Osteoblast (primary cell): ENCODE results near the gene LRRC45. TPM values are rescaled to one million over a fixed set of nuclear protein-coding genes. Genes with fewer than 3 reads are reported as not detected.
A peak's percentile ranks its signal among the peaks of the same experiment; 100 is the strongest.

ENCODE experiments used
- DNase-seq: peaks from one replicate; pipeline ENCODE4 v3.0.0; 2011; ENCODE audit warnings: low spot score, mixed read lengths; ENCODE audit not compliant: insufficient read length; ENCODE audit errors: missing footprints
- H2AFZ ChIP-seq: 2 replicates; pipeline ENCODE4 v1.6.0; 2011; ENCODE audit warnings: mild to moderate bottlenecking, low read length
- H3K27ac ChIP-seq: 2 replicates; pipeline ENCODE4 v1.5.1; 2011; ENCODE audit warnings: mild to moderate bottlenecking, low read depth, low read length, moderate library complexity
- H3K27me3 ChIP-seq: 2 replicates; pipeline ENCODE4 v1.6.0; 2012; ENCODE audit warnings: mild to moderate bottlenecking, control low read depth, inconsistent platforms, low read length, moderate library complexity; ENCODE audit not compliant: insufficient read depth
- H3K36me3 ChIP-seq: 2 replicates; pipeline ENCODE4 v1.5.1; 2011; ENCODE audit warnings: mild to moderate bottlenecking, low read length, control low read depth, moderate library complexity; ENCODE audit not compliant: insufficient read depth
- H3K4me1 ChIP-seq: 2 replicates; pipeline ENCODE4 v1.5.1; 2011; ENCODE audit warnings: mild to moderate bottlenecking, low read length, control low read depth, moderate library complexity; ENCODE audit not compliant: insufficient read depth
- H3K4me2 ChIP-seq: 2 replicates; pipeline ENCODE4 v1.6.0; 2011; ENCODE audit warnings: mild to moderate bottlenecking, low read length; ENCODE audit not compliant: insufficient read depth
- H3K4me3 ChIP-seq: fragments of 200-600 bp; sonication (generic); 3 replicates; pipeline ENCODE4 v1.5.1; 2012; ENCODE audit warnings: mild to moderate bottlenecking, low read length, inconsistent platforms; ENCODE audit not compliant: insufficient read depth
- H3K79me2 ChIP-seq: 2 replicates; pipeline ENCODE4 v1.6.0; 2012; ENCODE audit warnings: mild to moderate bottlenecking, low read length, control low read depth, inconsistent platforms; ENCODE audit not compliant: insufficient read depth
- H3K9me3 ChIP-seq: 2 replicates; pipeline ENCODE4 v1.5.1; 2011; ENCODE audit warnings: low read depth, low read length, control low read depth
- H4K20me1 ChIP-seq: 2 replicates; pipeline ENCODE4 v1.6.0; 2012; ENCODE audit warnings: mild to moderate bottlenecking, low read length, control low read depth; ENCODE audit not compliant: insufficient read depth
- CTCF ChIP-seq: IDR thresholded peaks from 2 replicates; pipeline ENCODE4 v1.5.1; 2011; ENCODE audit warnings: mild to moderate bottlenecking, low read depth, low read length, moderate library complexity; ENCODE audit errors: extremely low read depth
- total RNA-seq: library from RNA; depleted of rRNA; stranded (reverse); fragments of >200 nt; gene quantifications from 2 replicates; pipeline ENCODE4 v1.2.3, GENCODE V29; 2012

The LRRC45 gene
- total RNA-seq, 1 donor: 13.4 TPM

- H3K79me2 ChIP-seq: peaks cover under 1% of the 10 kb centered on the region
- H3K9me3 ChIP-seq: no peaks in the 10 kb centered on the region
- H3K4me1 ChIP-seq: peaks cover 11% of the 10 kb centered on the region
- DNase-seq: no peak
- peaks cover 18% of the 10 kb centered on the region for H4K20me1 ChIP-seq
- no peak overlapping the region for H3K4me3 ChIP-seq
- H3K4me2 ChIP-seq: no peak overlapping the region
- peaks cover 26% of the 10 kb centered on the region for H3K36me3 ChIP-seq
- TF ChIP-seq CTCF: no peak
- H3K27ac ChIP-seq: no peak overlapping the region
- H2AFZ ChIP-seq: no peak overlapping the region
- no peaks in the 10 kb centered on the region for H3K27me3 ChIP-seq
These were observed 35.8 kb upstream of the LRRC45 start for GRCh38 chr17:81987161-81987770.

DNA sequence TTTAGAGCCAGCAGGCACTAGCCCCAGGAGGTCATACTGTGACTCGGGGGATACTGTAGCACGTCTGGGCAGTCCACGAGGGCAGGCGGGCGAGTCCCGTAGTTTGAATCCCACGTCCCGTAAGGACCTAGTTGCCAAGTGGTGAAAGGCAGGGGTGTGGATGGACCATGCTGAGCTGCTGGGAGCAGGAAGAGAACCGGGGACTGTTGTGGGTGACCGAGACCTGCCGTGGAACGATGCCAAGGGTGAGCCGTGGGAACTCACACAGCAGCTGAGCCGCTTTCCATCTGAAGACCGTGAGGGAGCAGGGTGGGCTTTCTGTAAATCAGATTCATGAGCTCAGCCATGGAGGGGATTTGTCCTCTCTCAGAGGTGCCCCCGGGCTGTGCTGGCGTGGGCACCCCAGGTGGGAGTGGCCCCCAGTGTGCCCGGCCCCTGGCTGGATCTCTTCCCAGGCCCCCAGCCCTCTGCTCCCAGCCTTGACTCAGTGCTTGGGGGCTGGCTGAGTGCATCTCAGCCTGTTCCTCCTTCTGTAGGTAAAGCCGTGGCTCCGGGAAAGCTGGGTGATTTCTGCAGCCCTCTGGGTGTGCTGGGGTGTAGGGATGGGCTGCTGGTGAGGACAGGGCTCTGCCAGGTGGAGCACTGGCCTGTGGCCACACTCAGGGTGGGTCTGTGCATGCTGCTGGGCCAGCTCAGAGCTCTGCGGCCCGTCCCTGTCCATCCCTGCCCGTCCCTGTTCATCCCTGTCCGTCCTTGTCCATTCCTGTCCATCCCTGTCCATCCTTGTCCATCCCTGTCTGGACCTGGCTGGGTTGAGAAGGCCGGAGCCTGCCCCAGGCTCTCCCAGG, 32.0 kb upstream of the LRRC45 start:
- H2AFZ ChIP-seq: no peak overlapping the region
- H3K4me3 ChIP-seq: no peak overlapping the region
- peaks cover 14% of the 10 kb centered on the region for H3K4me1 ChIP-seq
- H3K27me3 ChIP-seq: no peaks in the 10 kb centered on the region
- peak overlapping the region; percentile 67 for H3K4me2 ChIP-seq
- DNase-seq: no peak
- no peak overlapping the region for H3K27ac ChIP-seq
- peaks cover 31% of the 10 kb centered on the region for H4K20me1 ChIP-seq
- TF ChIP-seq CTCF: no peak
- H3K79me2 ChIP-seq: peaks cover 16% of the 10 kb centered on the region
- no peaks in the 10 kb centered on the region for H3K9me3 ChIP-seq
- H3K36me3 ChIP-seq: peaks cover 15% of the 10 kb centered on the region

GRCh38 chr17:81991684-81992305, 31.3 kb upstream of the LRRC45 start:
- Histone ChIP-seq H3K4me3 (peak overlapping the region; percentile 37), H2AFZ (no peak overlapping the region), H3K27ac (no peak overlapping the region), H3K27me3 (no peaks in the 10 kb centered on the region), H3K4me1 (peaks cover 14% of the 10 kb centered on the region), H3K4me2 (peak overlapping the region; percentile 67), H3K36me3 (peaks cover 12% of the 10 kb centered on the region), H3K79me2 (peaks cover 16% of the 10 kb centered on the region), H3K9me3 (no peaks in the 10 kb centered on the region), H4K20me1 (peaks cover 31% of the 10 kb centered on the region)
- no peak for TF ChIP-seq CTCF
- peak; percentile 99 for DNase-seq
